ENCODE results near the gene SORBS2. TPM values are rescaled to one million over a fixed set of nuclear protein-coding genes. Genes with fewer than 3 reads are reported as not detected.

SORBS2 gene
- total RNA-seq, 1 experiment from 2014 or later, result 9.7 TPM

DNA sequence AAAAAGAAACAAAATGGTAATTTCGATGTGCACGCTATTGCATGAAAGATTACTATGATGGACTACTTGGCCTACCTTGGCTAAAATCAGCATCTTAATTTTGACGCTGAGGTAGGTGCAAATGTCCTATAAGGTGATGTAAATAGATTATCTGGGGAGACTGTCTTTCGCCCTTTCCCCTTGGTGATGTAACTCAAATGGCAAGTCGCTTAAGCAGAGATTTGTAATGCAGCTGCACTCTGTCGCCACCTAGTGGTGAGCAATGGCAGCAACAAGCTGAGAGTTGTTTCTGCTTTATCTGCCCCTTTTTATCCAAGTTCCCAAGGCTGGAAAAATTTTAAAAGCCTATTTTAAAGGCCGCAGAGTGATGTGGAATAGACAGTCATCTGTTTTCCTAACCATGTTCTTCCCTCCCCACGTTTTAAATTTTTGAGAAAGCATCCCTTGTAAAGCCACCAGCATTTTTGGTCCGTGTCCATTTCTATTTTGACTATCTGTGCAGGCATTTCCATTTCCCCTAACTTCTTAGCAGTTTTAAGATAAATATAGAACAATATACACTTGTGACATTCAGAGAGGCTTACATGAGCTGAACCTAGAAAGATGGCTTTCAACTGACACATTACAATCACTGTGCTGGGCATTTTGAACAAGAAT is 214.3 kb downstream of the SORBS2 start:
- Mint-ChIP-seq H3K27ac (no peak overlapping the region), H3K27me3 (ENCODE audit: low read depth) (no peaks in the 10 kb centered on the region), H3K36me3 (ENCODE audit: insufficient read depth in 1 of 3, low read depth in 3 of 3) (no peaks in the 10 kb centered on the region), H3K4me3 (no peak overlapping the region), H3K4me1 (peaks cover 20% of the 10 kb centered on the region in 2 experiments), H3K9me3 (no peaks in the 10 kb centered on the region)
- H2AFZ ChIP-seq (ENCODE audit: low read length), result no peak overlapping the region
- H2BK20ac ChIP-seq (ENCODE audit: low read depth, low read length, poor library complexity, severe bottlenecking), result no peak overlapping the region
- no peak overlapping the region for H3K27ac ChIP-seq (ENCODE audit: insufficient read length, low read depth, low read length)
- no peak overlapping the region for H3K14ac ChIP-seq (ENCODE audit: insufficient read depth, low read length)
- no peaks in the 10 kb centered on the region for H3K27me3 ChIP-seq (ENCODE audit: insufficient read depth, low read length)
- H4K91ac ChIP-seq (ENCODE audit: insufficient read length, low read depth, low read length), result no peak overlapping the region
- H3K9ac ChIP-seq (ENCODE audit: extremely low read depth, insufficient read length, low read length), result no peak overlapping the region
- no peak overlapping the region for H3K18ac ChIP-seq (ENCODE audit: insufficient read length, low read depth, low read length)
- H4K20me1 ChIP-seq (ENCODE audit: control insufficient read depth, insufficient read depth, insufficient read length), result no peaks in the 10 kb centered on the region
- H2AK5ac ChIP-seq (ENCODE audit: insufficient read length, low read length), result no peak overlapping the region
- no CpG with 5 or more reads among the region's 9 CpGs for WGBS (ENCODE audit: extremely low coverage, insufficient read length, low lambda C conversion rate)
- H3K79me2 ChIP-seq (ENCODE audit: insufficient read depth, low read length), result no peaks in the 10 kb centered on the region
- no peak overlapping the region for H3K56ac ChIP-seq (ENCODE audit: insufficient read length, low read depth, low read length)
- H2BK15ac ChIP-seq (ENCODE audit: low read depth, low read length), result no peak overlapping the region
- no peaks in the 10 kb centered on the region for H3K79me1 ChIP-seq (ENCODE audit: insufficient read depth, low read depth, low read length, poor library complexity, severe bottlenecking)
- TF ChIP-seq CTCF (conservative IDR thresholded peaks at IDR 0.05), result peak; percentile 99
- no peak overlapping the region for H3K4me2 ChIP-seq (ENCODE audit: insufficient read depth, insufficient read length, low read length)
- no peaks in the 10 kb centered on the region for H3K23me2 ChIP-seq (ENCODE audit: insufficient read length, low read depth, low read length, poor library complexity, severe bottlenecking)
- H3K4me1 ChIP-seq (ENCODE audit: insufficient read depth, low read length), result no peaks in the 10 kb centered on the region
- H4K8ac ChIP-seq (replicated peaks; ENCODE audit: insufficient read length, low read depth, low read length), result no peak overlapping the region
- no peak overlapping the region for H3T11ph ChIP-seq (ENCODE audit: low read length)
- H2BK5ac ChIP-seq (ENCODE audit: insufficient read length, low read length), result no peak overlapping the region
- DNase-seq, result peak; percentile 73
- H2BK120ac ChIP-seq (ENCODE audit: low read depth, low read length, poor library complexity, severe bottlenecking), result no peak overlapping the region
- no peak overlapping the region for H4K5ac ChIP-seq (ENCODE audit: insufficient read length, low read depth, low read length)
- H3K9me3 ChIP-seq (ENCODE audit: control insufficient read depth, low read depth, low read length), result no peaks in the 10 kb centered on the region
- H2BK12ac ChIP-seq (ENCODE audit: insufficient read length, low read depth, low read length), result no peak overlapping the region
- no peak overlapping the region for H3K23ac ChIP-seq (ENCODE audit: insufficient read length, low read depth, low read length)
- no peak overlapping the region for H3K4ac ChIP-seq (ENCODE audit: low read depth, low read length)
